Body of pancreas (tissue), 4 donors: Measurements from ENCODE around the gene ZGPAT. TPM values are rescaled to one million over a fixed set of nuclear protein-coding genes. Genes with fewer than 3 reads are reported as not detected.

ENCODE experiments used
- ATAC-seq: fragments of 150-250 bp; one replicate; pipeline ENCODE4 v1.9.1; 2016
- DNase-seq, 4 donors: peaks; one replicate each; pipeline ENCODE4 v3.0.0-alpha.2; 2019
- H3K27ac ChIP-seq, 4 donors: fragments of 200-600 bp; sonication (generic); 1 replicate in 3 of 4; 2 replicates in 1 of 4; pipeline versions ENCODE4 v1.5.1 to v1.6.1; 2016 to 2019; ENCODE audit warnings: mild to moderate bottlenecking in 1 of 4, mixed read lengths in 1 of 4, moderate library complexity in 1 of 4
- H3K27me3 ChIP-seq, 2 donors: fragments of 200-600 bp; sonication (generic); one replicate each; pipeline ENCODE4 v1.6.0; 2016; ENCODE audit warnings: mild to moderate bottlenecking in 1 of 2
- H3K36me3 ChIP-seq, 2 donors: fragments of 200-600 bp; sonication (generic); replicated peaks in 1 of 2; 2 replicates each; pipeline ENCODE4 v1.5.1; 2016; ENCODE audit warnings: low read depth in 2 of 2; ENCODE audit not compliant: insufficient read depth in 1 of 2
- H3K4me1 ChIP-seq: fragments of 200-600 bp; sonication (generic); one replicate; pipeline ENCODE4 v1.6.0; 2016
- H3K4me3 ChIP-seq, 2 donors: fragments of 200-600 bp; sonication (generic); 1 replicate in 1 of 2; 2 replicates in 1 of 2; pipeline ENCODE4 v1.5.1; 2016 to 2019
- H3K9me3 ChIP-seq, 3 donors: fragments of 200-600 bp; sonication (generic); 1 replicate in 2 of 3; 2 replicates in 1 of 3; pipeline ENCODE4 v1.5.1; 2016
- CTCF ChIP-seq, 7 experiments: fragments of 450-650 bp in 4 of 7; fragments of 200-600 bp in 3 of 7; sonication (generic) in 3 of 7; IDR thresholded peaks; one replicate each; pipeline ENCODE4 v1.5.1; 2016 to 2019; ENCODE audit warnings: antibody characterized with exemption in 7 of 7
- POLR2A ChIP-seq, 3 donors: fragments of 450-650 bp; IDR thresholded peaks; one replicate each; pipeline ENCODE4 v1.6.1; 2016; ENCODE audit warnings: antibody characterized with exemption in 3 of 3, mild to moderate bottlenecking in 2 of 3
- WGBS, 2 donors: methylation state at CpG; one replicate each; pipeline ENCODE4 v1.1.5; 2017; 5-methylcytosine and 5-hydroxymethylcytosine counted together
- intact Hi-C: fragments of 100-400 bp; cut with DNase I; formaldehyde crosslinking; loops from one replicate; pipeline ENCODE4 v1.15.1; 2023
- total RNA-seq, 2 donors: library from RNA; depleted of rRNA; stranded (reverse); fragments of >200 nt; gene quantifications; one replicate each; pipeline ENCODE4 v1.1.0, GENCODE V29; 2016

The ZGPAT gene
- total RNA-seq, 2 donors from 2014 or later, result 16.6 to 53.1 TPM

GRCh38 chr20:63705232-63706026 lies 2.4 kb upstream of the ZGPAT start:
- Histone ChIP-seq H3K36me3 (peaks cover 0 to 3% of the 10 kb centered on the region in 2 donors), H3K27ac (no peak overlapping the region), H3K9me3 (no peaks in the 10 kb centered on the region), H3K4me1 (peaks cover 24% of the 10 kb centered on the region), H3K27me3 (no peaks in the 10 kb centered on the region), H3K4me3 (no peak overlapping the region)
- TF ChIP-seq CTCF (IDR thresholded peaks at IDR 0.05), result no peak
- TF ChIP-seq POLR2A (IDR thresholded peaks at IDR 0.05), result no peak
- DNase-seq, result no peak
- intact Hi-C loops, result no loop called here
- ATAC-seq, result no peak
- WGBS, 2 donors, result 80 to 89% methylated on average over 7 to 8 of the region's 8 CpGs

GRCh38 chr20:63706027-63706695 lies 1.7 kb upstream of the ZGPAT start:
- Histone ChIP-seq H3K4me1 (peaks cover 24% of the 10 kb centered on the region), H3K36me3 (peaks cover 0 to 4% of the 10 kb centered on the region in 2 donors), H3K27ac (no peak overlapping the region), H3K9me3 (no peaks in the 10 kb centered on the region), H3K27me3 (no peaks in the 10 kb centered on the region), H3K4me3 (no peak overlapping the region)
- intact Hi-C loops, result no loop called here
- DNase-seq, result no peak
- 58 to 61% methylated on average over 9 to 12 of the region's 12 CpGs for WGBS, 2 donors
- TF ChIP-seq POLR2A (IDR thresholded peaks at IDR 0.05) (no peak), CTCF (IDR thresholded peaks at IDR 0.05) (no peak)
- ATAC-seq, result no peak

DNA sequence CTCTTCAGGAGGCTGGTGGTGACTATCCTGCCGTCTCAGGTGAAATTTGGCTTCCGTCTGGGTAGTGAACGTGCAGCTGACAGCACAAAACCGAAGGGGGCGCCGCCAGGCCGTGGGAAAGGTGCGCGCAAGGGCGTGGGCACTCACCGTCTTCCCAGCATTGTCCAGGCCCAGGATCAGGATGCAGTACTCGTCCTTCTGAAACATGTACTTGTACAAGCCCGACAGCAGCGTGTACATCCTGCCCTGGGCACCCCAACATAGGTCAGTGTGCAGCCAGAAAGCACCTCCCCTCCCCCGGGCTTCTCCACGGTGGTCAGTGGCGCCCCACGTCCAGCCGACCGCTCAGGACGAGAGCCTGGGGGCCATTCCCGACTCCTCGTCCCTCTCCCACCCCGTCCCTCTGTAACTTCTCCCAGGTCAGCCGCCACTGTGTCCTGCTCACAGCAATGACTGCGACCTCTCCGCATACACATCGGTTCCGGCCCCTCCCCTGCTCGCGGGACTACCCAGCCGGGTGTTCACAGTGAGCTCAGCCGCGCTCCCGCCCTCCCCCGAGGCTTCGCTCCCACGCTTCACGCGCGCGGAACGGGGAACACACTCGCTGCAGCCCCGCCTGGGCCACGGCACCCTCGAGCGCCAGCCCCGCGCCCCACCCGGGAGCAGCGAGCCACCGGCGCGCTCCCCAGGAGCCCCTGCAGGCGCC lies 834 bp upstream of the ZGPAT start:
- ATAC-seq, result peak; percentile 31
- Histone ChIP-seq H3K27ac (peak overlapping the region; percentile 69 to 83 (median 78)), H3K27me3 (no peaks in the 10 kb centered on the region), H3K4me1 (peaks cover 24% of the 10 kb centered on the region), H3K36me3 (peaks cover 0 to 6% of the 10 kb centered on the region in 2 donors), H3K4me3 (peak overlapping the region; percentile 67 to 88), H3K9me3 (no peaks in the 10 kb centered on the region)
- intact Hi-C loops, result no loop called here
- DNase-seq, result peak; percentile 33 to 42 (median 41)
- TF ChIP-seq CTCF (IDR thresholded peaks at IDR 0.05) (peak in 2 of 7 experiments; percentile 8 to 26), POLR2A (IDR thresholded peaks at IDR 0.05) (no peak)
- 2 to 4% methylated on average over 9 to 56 of the region's 56 CpGs for WGBS, 2 donors

DNA sequence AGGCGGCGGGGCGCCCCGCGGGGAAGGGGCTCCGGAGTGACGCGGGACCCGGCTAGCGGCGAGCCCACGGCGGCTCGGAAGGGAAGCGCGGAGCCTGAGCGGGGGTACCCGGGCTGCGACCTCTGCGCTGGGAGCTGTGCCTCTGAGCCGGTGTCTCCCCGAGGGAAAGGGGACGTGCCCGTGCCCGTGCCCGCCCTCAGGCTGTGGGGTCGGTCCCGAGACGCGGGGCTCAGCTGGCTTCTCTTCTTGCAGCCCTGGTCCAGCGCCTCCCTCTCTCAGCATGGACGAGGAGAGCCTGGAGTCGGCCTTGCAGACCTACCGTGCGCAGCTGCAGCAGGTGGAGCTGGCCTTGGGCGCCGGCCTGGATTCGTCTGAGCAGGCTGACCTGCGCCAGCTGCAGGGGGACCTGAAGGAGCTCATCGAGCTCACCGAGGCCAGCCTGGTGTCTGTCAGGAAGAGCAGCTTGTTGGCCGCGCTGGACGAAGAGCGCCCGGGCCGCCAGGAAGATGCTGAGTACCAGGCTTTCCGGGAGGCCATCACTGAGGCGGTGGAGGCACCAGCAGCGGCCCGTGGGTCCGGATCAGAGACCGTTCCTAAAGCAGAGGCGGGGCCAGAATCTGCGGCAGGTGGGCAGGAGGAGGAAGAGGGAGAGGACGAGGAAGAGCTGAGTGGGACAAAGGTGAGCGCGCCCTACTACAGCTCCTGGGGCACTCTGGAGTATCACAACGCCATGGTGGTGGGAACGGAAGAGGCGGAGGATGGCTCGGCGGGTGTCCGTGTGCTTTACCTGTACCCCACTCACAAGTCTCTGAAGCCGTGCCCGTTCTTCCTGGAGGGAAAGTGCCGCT lies 686 bp downstream of the ZGPAT start:
- Histone ChIP-seq H3K27me3 (no peaks in the 10 kb centered on the region), H3K9me3 (no peaks in the 10 kb centered on the region), H3K4me1 (peaks cover 24% of the 10 kb centered on the region), H3K36me3 (peaks cover 0 to 10% of the 10 kb centered on the region in 2 donors), H3K4me3 (peak overlapping the region; percentile 67 to 88), H3K27ac (peak overlapping the region; percentile 69 to 83 (median 78))
- ATAC-seq, result no peak
- peak; percentile 13 to 30 (median 24) for DNase-seq
- WGBS, 2 donors, result 20 to 50% methylated on average over 26 to 66 of the region's 67 CpGs
- TF ChIP-seq POLR2A (IDR thresholded peaks at IDR 0.05) (no peak), CTCF (IDR thresholded peaks at IDR 0.05) (no peak)
- intact Hi-C loops, result no loop called here
